ENCODE data around the gene DYNC1I1. TPM values are rescaled to one million over a fixed set of nuclear protein-coding genes. Genes with fewer than 3 reads are reported as not detected.

DYNC1I1 gene
- total RNA-seq, 4 donors from 2014 or later = 7.8 to 21.3 (median 11.6) TPM

DNA sequence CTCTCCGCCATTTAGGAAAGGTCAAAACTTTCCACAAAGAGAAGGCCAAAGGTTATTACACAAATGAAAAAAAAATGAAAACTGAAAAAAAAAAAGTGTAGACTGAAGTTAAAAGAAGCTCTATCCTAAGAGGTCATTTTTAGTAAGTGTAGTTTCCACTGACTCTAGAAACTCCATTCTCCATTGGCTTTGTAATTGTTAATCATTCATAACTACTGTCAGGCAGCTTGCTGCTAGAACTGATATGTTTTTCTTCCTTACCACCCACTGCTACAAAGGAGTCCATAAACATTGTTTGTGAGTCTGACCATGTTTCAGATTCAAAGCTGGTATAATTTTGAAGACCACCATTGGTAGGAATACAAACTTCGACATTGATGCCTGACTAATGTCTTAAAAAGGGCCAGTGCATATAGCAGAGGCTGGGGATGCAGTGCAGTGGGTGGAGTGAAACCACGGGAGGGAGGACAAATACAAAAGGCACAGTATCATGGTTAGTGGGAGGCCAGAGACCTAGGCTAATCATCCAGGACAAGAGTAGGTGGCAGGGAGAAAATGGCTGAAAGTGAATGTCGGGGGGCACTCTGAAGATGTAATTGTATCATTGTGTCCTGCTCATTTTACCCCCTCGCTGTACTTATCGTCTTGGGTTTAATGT is 16.9 kb upstream of the DYNC1I1 start:
- Histone ChIP-seq H3K27ac (no peak overlapping the region), H3K27me3 (no peaks in the 10 kb centered on the region), H3K36me3 (no peaks in the 10 kb centered on the region), H3K4me1 (no peaks in the 10 kb centered on the region), H3K9me3 (no peaks in the 10 kb centered on the region), H3K4me3 (no peak overlapping the region)
- no peak for TF ChIP-seq POLR2A (IDR thresholded peaks at IDR 0.05)
- TF ChIP-seq, protein P1, sequence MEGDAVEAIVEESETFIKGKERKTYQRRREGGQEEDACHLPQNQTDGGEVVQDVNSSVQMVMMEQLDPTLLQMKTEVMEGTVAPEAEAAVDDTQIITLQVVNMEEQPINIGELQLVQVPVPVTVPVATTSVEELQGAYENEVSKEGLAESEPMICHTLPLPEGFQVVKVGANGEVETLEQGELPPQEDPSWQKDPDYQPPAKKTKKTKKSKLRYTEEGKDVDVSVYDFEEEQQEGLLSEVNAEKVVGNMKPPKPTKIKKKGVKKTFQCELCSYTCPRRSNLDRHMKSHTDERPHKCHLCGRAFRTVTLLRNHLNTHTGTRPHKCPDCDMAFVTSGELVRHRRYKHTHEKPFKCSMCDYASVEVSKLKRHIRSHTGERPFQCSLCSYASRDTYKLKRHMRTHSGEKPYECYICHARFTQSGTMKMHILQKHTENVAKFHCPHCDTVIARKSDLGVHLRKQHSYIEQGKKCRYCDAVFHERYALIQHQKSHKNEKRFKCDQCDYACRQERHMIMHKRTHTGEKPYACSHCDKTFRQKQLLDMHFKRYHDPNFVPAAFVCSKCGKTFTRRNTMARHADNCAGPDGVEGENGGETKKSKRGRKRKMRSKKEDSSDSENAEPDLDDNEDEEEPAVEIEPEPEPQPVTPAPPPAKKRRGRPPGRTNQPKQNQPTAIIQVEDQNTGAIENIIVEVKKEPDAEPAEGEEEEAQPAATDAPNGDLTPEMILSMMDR (IDR thresholded peaks at IDR 0.05 in 4 of 5, conservative IDR thresholded peaks at IDR 0.05 in 1 of 5) = no peak
- in situ Hi-C loops (cut with MboI; ENCODE audit: low sequenced_read_pairs in 4 of 4) = loop anchor here in 1 of 4 donors (25.0 kb wide), 1 partner anchor 1282 kb away; no protein-coding TSS in a partner anchor
- intact Hi-C loops (cut with DNase I; ENCODE audit: low total_unique reads) = no loop called here
- no peak for DNase-seq
- no peak for ATAC-seq

DNA sequence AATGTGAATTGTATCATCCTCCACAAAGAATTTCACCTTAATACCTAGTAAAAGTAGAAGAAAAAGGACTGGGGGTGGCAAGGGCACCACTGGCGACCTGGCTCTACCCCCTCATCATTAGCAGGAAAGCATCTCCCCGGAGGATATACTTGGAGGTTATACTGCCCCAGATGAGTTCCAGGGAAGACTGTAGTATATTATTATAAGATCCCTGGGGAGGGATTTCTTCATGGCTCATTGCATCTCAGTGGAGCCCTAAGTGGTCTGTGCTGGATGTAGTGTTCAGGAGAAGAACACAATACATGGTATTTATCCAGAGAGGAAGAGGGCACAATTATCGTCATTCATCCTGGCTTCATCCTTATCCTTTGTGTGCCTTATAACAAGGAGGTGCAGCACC is 14.2 kb upstream of the DYNC1I1 start:
- intact Hi-C loops (cut with DNase I; ENCODE audit: low total_unique reads) = no loop called here
- no peak for ATAC-seq
- H3K27ac ChIP-seq = no peak overlapping the region
- in situ Hi-C loops (cut with MboI; ENCODE audit: low sequenced_read_pairs in 4 of 4) = loop anchor here in 1 of 4 donors (25.0 kb wide), 1 partner anchor 1279 kb away; no protein-coding TSS in a partner anchor
- H3K4me1 ChIP-seq = no peaks in the 10 kb centered on the region
- no peaks in the 10 kb centered on the region for H3K27me3 ChIP-seq
- DNase-seq = no peak
- no peaks in the 10 kb centered on the region for H3K9me3 ChIP-seq
- H3K4me3 ChIP-seq = no peak overlapping the region
- no peaks in the 10 kb centered on the region for H3K36me3 ChIP-seq
- no peak for TF ChIP-seq POLR2A (IDR thresholded peaks at IDR 0.05)
- TF ChIP-seq, protein P1 (IDR thresholded peaks at IDR 0.05 in 4 of 5, conservative IDR thresholded peaks at IDR 0.05 in 1 of 5) = no peak

DNA sequence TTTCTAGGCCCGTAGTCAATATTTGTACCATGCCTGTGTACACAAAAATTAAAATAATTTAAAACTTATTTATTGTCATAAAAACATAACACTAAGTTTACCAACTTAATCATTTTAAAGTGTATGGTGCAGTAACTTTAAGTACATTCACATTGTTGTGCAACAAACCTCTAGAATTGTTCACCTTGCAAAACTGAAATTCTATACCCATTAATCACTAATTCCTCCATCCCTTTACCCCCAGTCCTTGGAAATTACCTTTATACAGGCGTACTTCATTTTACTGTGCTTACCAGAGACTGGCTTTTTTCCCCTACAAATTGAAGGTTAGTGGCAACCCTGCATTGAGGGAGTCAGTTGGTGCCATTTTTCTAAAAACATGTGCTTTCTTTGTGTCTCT is 6.3 kb upstream of the DYNC1I1 start:
- in situ Hi-C loops (cut with MboI; ENCODE audit: low sequenced_read_pairs in 4 of 4) = loop anchor here in 1 of 4 donors (25.0 kb wide), 1 partner anchor 1271 kb away; no protein-coding TSS in a partner anchor

DNA sequence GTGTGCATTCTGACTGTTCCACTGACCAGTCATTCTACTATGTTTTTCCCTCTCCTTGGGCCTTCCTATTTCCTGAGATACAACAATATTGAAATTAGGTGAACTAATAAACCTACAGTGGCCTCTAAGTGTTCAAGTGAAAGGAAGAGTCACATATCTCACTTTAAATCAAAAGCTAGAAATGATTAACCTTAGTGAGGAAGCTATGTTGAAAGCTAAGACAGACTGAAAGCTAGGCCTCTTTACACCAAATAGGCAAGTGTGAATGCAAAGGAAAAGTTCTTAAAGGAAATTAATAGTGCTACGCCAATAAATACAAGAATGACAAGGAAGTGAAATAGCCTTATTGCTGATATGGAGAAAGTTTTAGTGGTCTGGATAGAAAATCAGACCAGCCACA is 5.7 kb upstream of the DYNC1I1 start:
- intact Hi-C loops (cut with DNase I; ENCODE audit: low total_unique reads) (no loop called here), in situ Hi-C loops (cut with MboI; ENCODE audit: low sequenced_read_pairs in 4 of 4) (loop anchor here in 1 of 4 donors (25.0 kb wide), 1 partner anchor 1271 kb away; no protein-coding TSS in a partner anchor)
- Histone ChIP-seq H3K4me1 (no peaks in the 10 kb centered on the region), H3K27me3 (no peaks in the 10 kb centered on the region), H3K4me3 (no peak overlapping the region), H3K9me3 (no peaks in the 10 kb centered on the region), H3K36me3 (no peaks in the 10 kb centered on the region), H3K27ac (no peak overlapping the region)
- DNase-seq = no peak
- TF ChIP-seq, protein P1 (IDR thresholded peaks at IDR 0.05 in 4 of 5, conservative IDR thresholded peaks at IDR 0.05 in 1 of 5) = no peak
- TF ChIP-seq POLR2A (IDR thresholded peaks at IDR 0.05) = no peak
- no peak for ATAC-seq

More for the DNA sequence above, 6.3 kb upstream of the DYNC1I1 start:
- TF ChIP-seq, protein P1 (IDR thresholded peaks at IDR 0.05 in 4 of 5, conservative IDR thresholded peaks at IDR 0.05 in 1 of 5) = no peak
- TF ChIP-seq POLR2A (IDR thresholded peaks at IDR 0.05) = no peak
- Histone ChIP-seq H3K27me3 (no peaks in the 10 kb centered on the region), H3K4me3 (no peak overlapping the region), H3K9me3 (no peaks in the 10 kb centered on the region), H3K27ac (no peak overlapping the region), H3K36me3 (no peaks in the 10 kb centered on the region), H3K4me1 (no peaks in the 10 kb centered on the region)
- ATAC-seq (no peak), DNase-seq (no peak)
- intact Hi-C loops (cut with DNase I; ENCODE audit: low total_unique reads) = no loop called here

Data from gastrocnemius medialis (tissue), 4 donors.